Measurements from ENCODE around the gene BRINP3.

GRCh38 chr1:190439447-190439846 is 38.2 kb downstream of the BRINP3 start:
- TF ChIP-seq CTCF (IDR thresholded peaks at IDR 0.05; ENCODE audit: insufficient read depth, low read depth, low read length) (no peak), EZH2 (IDR thresholded peaks at IDR 0.05; ENCODE audit: insufficient read depth, low read length) (no peak)

Data from astrocyte (in vitro differentiated cells and primary cell).